A673 (cell line): ENCODE data around the gene CRY1. TPM values are rescaled to one million over a fixed set of nuclear protein-coding genes. Genes with fewer than 3 reads are reported as not detected.
"Not testable (repeated sequence)": the region's sequence is repeated elsewhere in the genome, so short reads cannot be mapped to it uniquely, and the experiment has no call there.

Experiments used
- BruUV-seq: library from RNA; stranded (reverse); fragments of 400-500 nt; replicated peaks from 2 replicates; lab custom pipeline; 2021; lab: Mats Ljungman, UMichigan
- CTCF ChIA-PET: fragments of 300-600 bp; sonication (Branson Sonifier 250); formaldehyde crosslinking; loops from one replicate; lab custom pipeline; 2022; ENCODE audit warnings: antibody characterized with exemption; lab: Charles Lee
- POLR2A ChIA-PET: fragments of 300-600 bp; sonication (Branson Sonifier 250); formaldehyde crosslinking; loops from one replicate; lab custom pipeline; 2022; ENCODE audit warnings: antibody characterized with exemption; ENCODE audit not compliant: low non-redundant PET; lab: Charles Lee
- DNase-seq: peaks from one replicate; pipeline ENCODE4 v3.0.0-alpha.2; 2015; ENCODE audit warnings: low spot score
- H3K27ac ChIP-seq: fragments of 200-600 bp; sonication (generic); 2 replicates; pipeline ENCODE4 v1.5.1; 2016; ENCODE audit warnings: mixed run types, low read depth, mild to moderate bottlenecking, mixed read lengths, antibody characterized with exemption, low read length; ENCODE audit not compliant: poor library complexity, severe bottlenecking
- H3K27me3 ChIP-seq: fragments of 200-600 bp; sonication (generic); replicated peaks from 2 replicates; pipeline ENCODE4 v1.6.1; 2017; ENCODE audit warnings: mixed run types, low read depth, mild to moderate bottlenecking, mixed read lengths, antibody characterized with exemption, low read length; ENCODE audit not compliant: insufficient read depth, poor library complexity
- H3K36me3 ChIP-seq: fragments of 200-600 bp; sonication (generic); 2 replicates; pipeline ENCODE4 v1.6.1; 2016; ENCODE audit warnings: mixed run types, mild to moderate bottlenecking, mixed read lengths, antibody characterized with exemption, low read length; ENCODE audit not compliant: insufficient read depth, poor library complexity, severe bottlenecking
- H3K4me1 ChIP-seq: fragments of 200-600 bp; sonication (generic); 2 replicates; pipeline ENCODE4 v1.6.1; 2017; ENCODE audit warnings: mixed run types, mild to moderate bottlenecking, mixed read lengths, antibody characterized with exemption, low read length; ENCODE audit not compliant: insufficient read depth, poor library complexity, severe bottlenecking
- H3K4me3 ChIP-seq: fragments of 200-600 bp; sonication (generic); 2 replicates; pipeline ENCODE4 v1.5.1; 2016; ENCODE audit warnings: low read depth, mixed run types, mild to moderate bottlenecking, mixed read lengths, low read length; ENCODE audit not compliant: poor library complexity, severe bottlenecking
- H3K9me3 ChIP-seq: fragments of 200-600 bp; sonication (generic); 2 replicates; pipeline ENCODE4 v1.6.1; 2016; ENCODE audit warnings: mixed run types, low read depth, mild to moderate bottlenecking, mixed read lengths, antibody characterized with exemption, low read length; ENCODE audit not compliant: poor library complexity, severe bottlenecking
- CTCF ChIP-seq: fragments of 300-800, 200-600 bp; sonication (generic); conservative IDR thresholded peaks from 2 replicates; pipeline ENCODE4 v1.5.1; 2017; ENCODE audit warnings: low read depth, mild to moderate bottlenecking, antibody characterized with exemption, low read length, moderate library complexity, mixed read lengths
- EZH2 ChIP-seq: fragments of 200-600 bp; sonication (generic); IDR thresholded peaks from 2 replicates; pipeline ENCODE4 v1.6.1; 2017; ENCODE audit warnings: borderline replicate concordance, low read depth, mild to moderate bottlenecking, mixed read lengths, antibody characterized with exemption, low read length; ENCODE audit not compliant: poor library complexity, severe bottlenecking
- intact Hi-C: fragments of 100-400 bp; cut with micrococcal nuclease; formaldehyde crosslinking; loops from one replicate; pipeline ENCODE4 v1.10.0; 2022; ENCODE audit not compliant: unreplicated experiment
- total RNA-seq: library from RNA; stranded (reverse); gene quantifications from 2 replicates; pipeline ENCODE4 v1.2.3, GENCODE V29; 2021

Gene CRY1
- total RNA-seq, 1 experiment from 2014 or later, result 41.0 TPM

GRCh38 chr12:107012736-107013425 is 80.5 kb downstream of the CRY1 start:
- Histone ChIP-seq H3K36me3 (no peaks in the 10 kb centered on the region), H3K9me3 (no peaks in the 10 kb centered on the region), H3K4me1 (no peaks in the 10 kb centered on the region), H3K4me3 (no peak overlapping the region), H3K27ac (no peak overlapping the region), H3K27me3 (no peaks in the 10 kb centered on the region)
- CTCF ChIA-PET, result no interaction called here
- intact Hi-C loops, result no loop called here
- TF ChIP-seq EZH2 (no peak), CTCF (no peak)
- no TSS peak for BruUV-seq
- no peak for DNase-seq
- POLR2A ChIA-PET, result no interaction called here

GRCh38 chr12:107011519-107011918 is 81.8 kb downstream of the CRY1 start:
- CTCF ChIA-PET, result no interaction called here
- no peak overlapping the region for H3K27ac ChIP-seq
- no peaks in the 10 kb centered on the region for H3K9me3 ChIP-seq
- H3K4me1 ChIP-seq, result no peaks in the 10 kb centered on the region
- intact Hi-C loops, result no loop called here
- no peaks in the 10 kb centered on the region for H3K36me3 ChIP-seq
- H3K27me3 ChIP-seq, result no peaks in the 10 kb centered on the region
- no peak for DNase-seq
- H3K4me3 ChIP-seq, result no peak overlapping the region
- no TSS peak for BruUV-seq
- no peak for TF ChIP-seq CTCF
- POLR2A ChIA-PET, result no interaction called here

- Histone ChIP-seq H3K9me3 (no peaks in the 10 kb centered on the region), H3K4me1 (no peaks in the 10 kb centered on the region), H3K4me3 (no peak overlapping the region), H3K27ac (no peak overlapping the region), H3K27me3 (no peaks in the 10 kb centered on the region), H3K36me3 (no peaks in the 10 kb centered on the region)
- ChIA-PET POLR2A (interaction anchor here (0.6 kb wide), 1 partner anchor 474 kb away, joined by 3 read pairs; no protein-coding TSS in a partner anchor), CTCF (no interaction called here)
- BruUV-seq, result no TSS peak
- intact Hi-C loops, result no loop called here
- DNase-seq, result no peak
- TF ChIP-seq CTCF (no peak), EZH2 (no peak)
Measured at GRCh38 chr12:107007411-107007810, 85.9 kb downstream of the CRY1 start.

GRCh38 chr12:107002665-107003064 is 90.7 kb downstream of the CRY1 start:
- H3K36me3 ChIP-seq, H3K27me3 ChIP-seq, BruUV-seq, H3K27ac ChIP-seq, POLR2A ChIA-PET, H3K4me1 ChIP-seq, DNase-seq, H3K4me3 ChIP-seq, intact Hi-C loops, CTCF ChIA-PET, H3K9me3 ChIP-seq: not testable (repeated sequence)
